Ramos (cell line): ENCODE measurements around the gene PIGZ.

Source experiments
- in situ Hi-C: fragments of 300-500 bp; cut with MboI; formaldehyde crosslinking; loops from one replicate; pipeline ENCODE4 v1.14.3; 2022; ENCODE audit warnings: low sequenced_read_pairs; ENCODE audit not compliant: unreplicated experiment

Gene PIGZ

DNA sequence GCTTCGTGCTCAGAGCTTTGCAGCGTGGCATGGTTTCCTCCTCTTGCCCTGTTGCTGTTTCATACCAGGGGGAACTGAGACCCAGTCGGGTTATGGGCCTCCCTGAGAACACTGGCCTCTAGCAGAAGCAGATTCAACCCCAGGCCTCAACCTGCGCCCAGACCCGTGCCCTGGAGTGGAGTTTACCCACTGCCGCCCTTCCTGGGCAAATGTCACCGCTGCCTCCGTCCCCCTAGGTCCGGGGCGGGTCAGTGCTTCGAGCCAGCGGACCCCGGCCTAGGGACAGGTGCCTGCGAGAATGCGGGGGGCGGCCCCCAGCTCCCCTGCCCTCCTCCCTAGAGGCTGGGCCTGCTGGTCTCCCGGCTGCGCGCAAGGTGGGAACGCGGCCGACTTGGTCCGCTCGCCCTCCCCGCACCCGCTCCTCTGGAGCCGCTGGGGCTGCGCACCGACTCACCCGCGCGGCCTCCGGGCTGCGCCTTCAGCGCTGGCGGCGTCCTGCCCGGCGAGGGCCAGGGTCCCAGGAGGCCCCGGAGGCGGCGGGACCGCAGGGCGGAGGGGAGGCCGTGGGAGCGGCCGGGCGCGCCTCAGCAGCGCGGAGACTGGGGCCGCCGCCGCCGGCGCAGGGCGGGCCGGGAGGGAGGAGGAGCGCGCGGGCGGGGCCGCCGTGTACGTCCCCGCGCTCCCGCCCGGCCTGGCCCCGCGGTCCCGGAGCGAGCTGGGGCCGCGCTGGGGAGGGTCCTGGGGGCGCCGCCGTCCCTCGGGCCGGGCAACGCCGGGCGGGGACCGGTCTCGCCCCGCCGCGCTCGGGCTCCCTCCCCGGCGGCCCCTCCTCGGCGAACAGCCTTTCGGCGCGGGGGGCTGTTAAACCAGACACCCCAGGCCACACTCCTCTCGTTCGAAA lies at the start of gene PIGZ:
TSS of gene PIGZ (minus strand) at position 601 of the 901 bp plus-strand sequence. CDS start 16,802 bp downstream, outside the sequence.
- in situ Hi-C loops = no loop called here

DNA sequence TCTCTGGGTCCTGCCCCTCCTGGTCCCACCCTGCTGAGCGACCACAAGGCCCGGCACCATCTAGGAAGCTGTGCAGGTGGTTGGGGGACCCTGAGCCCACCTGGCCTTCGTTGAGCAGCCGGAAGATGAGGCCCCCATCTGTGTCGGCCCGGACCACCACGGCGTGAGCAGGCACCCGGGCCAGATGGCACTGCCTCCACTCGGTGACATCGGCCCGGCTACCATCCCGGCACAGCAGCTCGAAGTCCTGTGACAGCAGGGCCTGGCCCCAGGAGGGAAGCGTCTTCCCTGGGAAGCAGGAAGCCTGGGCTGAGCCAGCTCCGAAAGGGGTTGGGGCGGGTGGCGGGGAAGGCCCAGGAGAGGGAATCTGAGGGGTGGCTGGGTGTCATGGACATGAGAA lies 48.4 kb upstream of the PIGZ start:
- in situ Hi-C loops = loop anchor here (25.0 kb wide), 1 partner anchor 170 kb away; no protein-coding TSS in a partner anchor

GRCh38 chr3:197015790-197016736 lies 47.4 kb upstream of the PIGZ start:
- in situ Hi-C loops = loop anchor here (25.0 kb wide), 1 partner anchor 171 kb away; no protein-coding TSS in a partner anchor

DNA sequence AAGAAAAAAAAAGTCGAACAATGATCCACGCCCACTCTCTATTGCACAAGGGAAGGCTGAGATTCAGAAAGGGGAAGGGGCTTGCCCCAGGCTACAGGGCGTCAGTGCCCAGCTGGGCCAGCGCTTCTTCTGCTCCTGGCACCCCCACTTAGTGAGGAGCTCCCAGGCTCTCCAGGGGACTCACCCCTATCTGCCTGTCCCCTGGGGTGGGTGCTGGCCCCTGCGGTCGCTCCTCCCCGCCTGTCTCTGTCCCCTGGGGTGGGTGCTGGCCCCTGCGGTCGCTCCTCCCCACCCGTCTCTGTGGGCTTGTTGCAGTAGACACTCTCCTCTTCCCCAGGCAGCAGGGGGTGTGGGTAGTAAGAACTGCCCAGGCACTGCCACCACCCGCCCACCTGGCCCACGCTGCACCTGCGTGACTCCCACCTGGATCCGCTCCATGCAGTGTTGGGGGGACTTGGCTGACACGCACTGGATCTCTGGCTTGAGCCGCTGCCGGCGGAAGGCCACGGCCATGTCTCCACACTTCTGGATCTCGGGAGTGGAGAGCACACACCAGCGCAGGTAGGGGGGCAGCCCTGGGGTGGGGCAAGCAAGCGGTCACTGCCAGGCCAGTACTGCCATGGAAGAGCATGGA lies 46.4 kb upstream of the PIGZ start:
- in situ Hi-C loops = loop anchor here (25.0 kb wide), 1 partner anchor 172 kb away; no protein-coding TSS in a partner anchor

DNA sequence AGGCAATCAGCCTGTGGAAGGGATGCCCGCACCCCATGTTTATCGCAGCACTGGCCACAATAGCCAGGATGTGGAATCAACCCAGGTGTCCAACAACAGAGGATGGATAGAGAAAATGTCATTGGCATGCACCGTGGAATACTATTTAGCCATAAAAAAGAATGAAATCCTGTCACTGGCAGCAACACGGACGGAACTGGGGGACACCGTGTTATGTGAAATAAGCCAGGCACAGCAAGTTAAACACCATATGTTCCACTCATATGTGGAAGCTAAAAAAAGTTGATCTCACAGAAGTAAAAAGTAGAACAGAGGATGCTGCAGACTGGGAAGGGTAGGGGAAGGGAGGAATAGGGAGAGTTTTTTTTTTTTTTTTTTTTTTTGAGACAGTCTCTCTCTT lies 45.4 kb upstream of the PIGZ start:
- in situ Hi-C loops = loop anchor here (25.0 kb wide), 1 partner anchor 173 kb away; no protein-coding TSS in a partner anchor

DNA sequence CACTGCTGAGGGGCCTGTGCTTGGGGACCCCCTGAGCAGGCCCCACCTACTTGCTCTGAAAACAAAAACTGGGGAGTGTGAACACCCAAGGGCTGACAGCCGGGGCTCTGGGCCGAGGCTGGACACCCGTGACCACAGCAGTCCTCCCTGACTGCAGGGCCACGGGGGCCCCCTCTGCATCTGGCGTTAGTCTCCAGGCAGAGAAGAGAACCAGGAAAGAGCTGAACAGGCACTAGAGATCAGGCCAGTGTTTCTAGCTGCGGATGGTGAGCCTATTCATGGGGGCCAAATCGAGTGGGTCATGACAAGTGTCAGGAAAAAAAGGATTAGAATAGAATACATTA lies 43.9 kb upstream of the PIGZ start:
- in situ Hi-C loops = loop anchor here (25.0 kb wide), 1 partner anchor 175 kb away; no protein-coding TSS in a partner anchor

GRCh38 chr3:197011780-197012539 lies 43.3 kb upstream of the PIGZ start:
- in situ Hi-C loops = loop anchor here (25.0 kb wide), 1 partner anchor 175 kb away; no protein-coding TSS in a partner anchor

DNA sequence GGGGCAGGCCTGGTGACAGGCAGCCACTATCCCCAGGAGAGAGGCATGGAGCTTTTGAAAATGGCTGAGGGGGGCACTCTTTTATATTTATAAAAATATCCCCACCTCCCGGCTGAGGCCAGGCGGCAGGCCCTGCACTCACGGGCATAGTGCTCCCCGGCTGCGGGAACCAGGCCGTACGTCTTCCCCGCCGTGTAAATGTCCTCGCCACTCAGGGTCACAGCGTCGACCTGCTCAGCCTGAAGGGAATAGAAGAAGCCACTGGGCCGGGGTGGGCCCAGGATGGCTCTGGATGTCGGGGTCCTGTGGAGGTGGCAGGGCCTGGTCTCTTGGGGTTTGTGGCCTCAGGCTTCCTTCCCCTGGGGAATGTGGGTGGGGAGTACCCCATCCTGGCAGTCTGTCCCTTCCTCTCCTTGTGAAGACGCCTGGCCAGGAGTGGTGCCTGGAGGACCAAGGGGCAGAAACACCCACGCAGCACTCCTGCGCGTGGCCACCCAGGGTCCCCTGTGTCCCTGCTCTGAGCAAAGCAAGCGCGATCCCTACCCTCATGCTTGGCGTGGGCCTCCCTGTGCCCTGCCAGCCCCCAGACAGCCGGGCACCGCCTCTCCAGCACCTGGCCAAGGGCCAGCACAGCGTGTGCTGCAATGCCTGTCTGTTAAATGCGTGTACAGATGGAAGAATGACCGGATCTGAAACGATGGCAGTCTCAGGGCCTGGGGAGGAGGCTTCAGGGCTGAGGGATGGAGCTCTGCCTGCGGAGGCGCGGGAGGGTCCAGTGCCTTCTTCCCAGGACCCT lies 42.1 kb upstream of the PIGZ start:
- in situ Hi-C loops = loop anchor here (25.0 kb wide), 1 partner anchor 177 kb away; no protein-coding TSS in a partner anchor

GRCh38 chr3:197009532-197010019 lies 40.9 kb upstream of the PIGZ start:
- in situ Hi-C loops = loop anchor here (25.0 kb wide), 1 partner anchor 178 kb away; no protein-coding TSS in a partner anchor

DNA sequence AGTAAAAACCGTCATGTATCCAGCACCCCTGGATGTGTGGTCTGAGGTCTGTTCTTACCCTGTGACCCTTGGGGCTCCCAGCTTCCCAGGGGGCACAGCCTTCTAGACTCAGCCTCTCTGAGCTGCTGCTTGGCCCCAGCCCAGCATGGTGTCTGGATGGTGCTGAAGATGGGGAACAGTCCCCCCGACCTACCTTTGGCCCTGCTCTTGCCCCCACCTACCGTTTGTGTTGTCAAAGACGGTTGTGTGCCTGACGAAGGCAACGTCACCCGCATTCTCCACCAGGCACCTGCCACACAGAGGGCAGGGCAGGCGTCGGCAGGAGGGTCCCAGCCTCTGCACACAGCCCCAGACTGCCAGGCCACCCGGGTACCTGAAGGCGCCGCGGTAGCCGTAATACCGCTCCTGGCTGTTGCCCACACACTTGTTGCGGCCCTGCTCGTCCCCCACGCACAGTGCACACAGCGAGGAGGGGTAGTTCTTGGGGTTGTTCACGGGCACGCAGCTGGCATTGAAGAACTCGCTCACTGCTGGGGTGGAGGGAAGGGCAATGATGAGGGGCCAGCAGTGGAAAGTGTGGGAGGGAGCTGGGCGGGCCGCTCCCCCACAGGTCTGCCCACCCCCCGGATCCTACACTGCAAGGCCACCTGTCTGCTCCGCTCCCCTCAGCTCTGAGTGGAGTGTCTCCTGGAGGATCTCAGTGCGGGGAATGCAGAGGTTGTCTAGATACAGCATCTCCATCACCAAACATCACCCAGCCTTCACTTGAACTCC lies 40.0 kb upstream of the PIGZ start:
- in situ Hi-C loops = loop anchor here (25.0 kb wide), 1 partner anchor 179 kb away; no protein-coding TSS in a partner anchor

GRCh38 chr3:197007953-197008352 lies 39.3 kb upstream of the PIGZ start:
- in situ Hi-C loops = loop anchor here (25.0 kb wide), 1 partner anchor 179 kb away; no protein-coding TSS in a partner anchor

GRCh38 chr3:197007296-197007940 lies 38.8 kb upstream of the PIGZ start:
- in situ Hi-C loops = loop anchor here (25.0 kb wide), 1 partner anchor 180 kb away; no protein-coding TSS in a partner anchor

- in situ Hi-C loops = loop anchor here (25.0 kb wide), 1 partner anchor 180 kb away; no protein-coding TSS in a partner anchor
Measured at GRCh38 chr3:197006860-197007259, 38.2 kb upstream of the PIGZ start.

- in situ Hi-C loops = loop anchor here (25.0 kb wide), 1 partner anchor 181 kb away; no protein-coding TSS in a partner anchor
Measured at GRCh38 chr3:197006446-197006845, 37.8 kb upstream of the PIGZ start.

GRCh38 chr3:197003461-197004385 lies 35.1 kb upstream of the PIGZ start:
- in situ Hi-C loops = loop anchor here (25.0 kb wide), 1 partner anchor 184 kb away; no protein-coding TSS in a partner anchor
